HG03558 (cell line): Measurements from ENCODE around the gene SLC29A4.
"Not testable (repeated sequence)": the region's sequence is repeated elsewhere in the genome, so short reads cannot be mapped to it uniquely, and the experiment has no call there.

Experiments
- ATAC-seq: cut with Tn5 transposase; IDR thresholded peaks from one replicate; pipeline ENCODE4 v1.9.1; 2021; ENCODE audit warnings: moderate number of reproducible peaks; ENCODE audit not compliant: unreplicated experiment; ENCODE audit errors: extremely low read depth

The SLC29A4 gene

GRCh38 chr7:5273831-5274405 is 8.8 kb upstream of the SLC29A4 start:
- ATAC-seq = not testable (repeated sequence)

- ATAC-seq = no peak
Observed at GRCh38 chr7:5274441-5274840, 8.3 kb upstream of the SLC29A4 start.

- not testable (repeated sequence) for ATAC-seq
Observed at GRCh38 chr7:5274985-5275431, 7.7 kb upstream of the SLC29A4 start.

GRCh38 chr7:5275510-5275909 is 7.2 kb upstream of the SLC29A4 start:
- not testable (repeated sequence) for ATAC-seq

GRCh38 chr7:5276123-5276522 is 6.6 kb upstream of the SLC29A4 start:
- ATAC-seq = not testable (repeated sequence)

GRCh38 chr7:5276611-5277010 is 6.1 kb upstream of the SLC29A4 start:
- ATAC-seq = no peak

- no peak for ATAC-seq
Observed at GRCh38 chr7:5278766-5279165, 4.0 kb upstream of the SLC29A4 start.

GRCh38 chr7:5279734-5280133 is 3.0 kb upstream of the SLC29A4 start:
- ATAC-seq = no peak

- not testable (repeated sequence) for ATAC-seq
Observed at GRCh38 chr7:5281598-5282500, 894 bp upstream of the SLC29A4 start.

GRCh38 chr7:5283421-5284303 is 919 bp downstream of the SLC29A4 start:
- ATAC-seq = no peak

- no peak for ATAC-seq
Observed at GRCh38 chr7:5284304-5285281, 1.9 kb downstream of the SLC29A4 start.

GRCh38 chr7:5286933-5287332 is 4.2 kb downstream of the SLC29A4 start:
- no peak for ATAC-seq

GRCh38 chr7:5287373-5287772 is 4.6 kb downstream of the SLC29A4 start:
- ATAC-seq = not testable (repeated sequence)

- no peak for ATAC-seq
Observed at GRCh38 chr7:5287802-5288201, 5.1 kb downstream of the SLC29A4 start.

GRCh38 chr7:5288560-5288959 is 5.8 kb downstream of the SLC29A4 start:
- ATAC-seq = not testable (repeated sequence)

GRCh38 chr7:5289355-5289754 is 6.6 kb downstream of the SLC29A4 start:
- no peak for ATAC-seq

GRCh38 chr7:5291301-5291700 is 8.6 kb downstream of the SLC29A4 start:
- no peak for ATAC-seq

GRCh38 chr7:5291711-5292335 is 9.1 kb downstream of the SLC29A4 start:
- not testable (repeated sequence) for ATAC-seq
